CD14-positive monocyte (primary cell): Measurements from ENCODE around the gene FOXN1. TPM values are rescaled to one million over a fixed set of nuclear protein-coding genes. Genes with fewer than 3 reads are reported as not detected.

Source experiments
- DNase-seq, 3 donors: peaks; one replicate each; pipeline ENCODE4 v3.0.0-alpha.2; 2011 to 2022
- H2AFZ ChIP-seq: 2 replicates; pipeline ENCODE4 v1.6.0; 2012; ENCODE audit warnings: mild to moderate bottlenecking, low read depth, low read length, inconsistent platforms; ENCODE audit not compliant: insufficient read depth, poor library complexity, severe bottlenecking
- H3K27ac ChIP-seq, 2 donors: 1 replicate in 1 of 2; 2 replicates in 1 of 2; pipeline ENCODE4 v1.5.1; 2012 to 2013; ENCODE audit warnings: low read length in 2 of 2, control low read depth in 1 of 2, inconsistent platforms in 1 of 2, low read depth in 1 of 2, mild to moderate bottlenecking in 1 of 2
- H3K27me3 ChIP-seq, 2 donors: one replicate each; pipeline versions ENCODE4 v1.6.0 to v1.6.1; 2011 to 2013; ENCODE audit warnings: low read length in 2 of 2; ENCODE audit not compliant: control insufficient read depth in 2 of 2, insufficient read depth in 2 of 2
- H3K36me3 ChIP-seq, 2 donors: replicated peaks in 1 of 2; 1 replicate in 1 of 2; 2 replicates in 1 of 2; pipeline versions ENCODE4 v1.5.1 to v1.6.1; 2012 to 2013; ENCODE audit warnings: low read length in 2 of 2, control low read depth in 1 of 2, inconsistent platforms in 1 of 2, mild to moderate bottlenecking in 1 of 2; ENCODE audit not compliant: insufficient read depth in 2 of 2, control insufficient read depth in 1 of 2
- H3K4me1 ChIP-seq, 2 donors: 1 replicate in 1 of 2; 2 replicates in 1 of 2; pipeline versions ENCODE4 v1.5.1 to v1.6.1; 2012 to 2013; ENCODE audit warnings: low read length in 2 of 2, control low read depth in 1 of 2, inconsistent platforms in 1 of 2, mild to moderate bottlenecking in 1 of 2, moderate library complexity in 1 of 2; ENCODE audit not compliant: insufficient read depth in 2 of 2, control insufficient read depth in 1 of 2
- H3K4me2 ChIP-seq: replicated peaks from 2 replicates; pipeline ENCODE3; 2012; ENCODE audit warnings: low read length, moderate library complexity, mild to moderate bottlenecking; ENCODE audit not compliant: poor library complexity, severe bottlenecking; ENCODE audit errors: extremely low read depth
- H3K4me3 ChIP-seq, 3 experiments: fragments of 200-600 bp in 1 of 3; sonication (generic) in 1 of 3; replicated peaks in 1 of 3; 1 replicate in 2 of 3; 2 replicates in 1 of 3; pipeline ENCODE4 v1.5.1; 2011 to 2013; ENCODE audit warnings: low read length in 3 of 3, mild to moderate bottlenecking in 3 of 3, control low read depth in 2 of 3, low read depth in 2 of 3, inconsistent platforms in 1 of 3, moderate library complexity in 1 of 3
- H3K79me2 ChIP-seq: 2 replicates; pipeline ENCODE4 v1.6.0; 2012; ENCODE audit warnings: mild to moderate bottlenecking, control low read depth, inconsistent platforms, low read length, moderate library complexity; ENCODE audit not compliant: insufficient read depth
- H3K9ac ChIP-seq: 2 replicates; pipeline ENCODE4 v1.6.0; 2017; ENCODE audit warnings: low read length, mild to moderate bottlenecking; ENCODE audit not compliant: insufficient read depth, poor library complexity, severe bottlenecking
- H3K9me3 ChIP-seq, 2 donors: replicated peaks in 1 of 2; 1 replicate in 1 of 2; 2 replicates in 1 of 2; pipeline versions ENCODE4 v1.5.1 to v1.6.1; 2012 to 2013; ENCODE audit warnings: low read length in 2 of 2, control low read depth in 1 of 2; ENCODE audit not compliant: control insufficient read depth in 1 of 2, insufficient read depth in 1 of 2
- H4K20me1 ChIP-seq: 2 replicates; pipeline ENCODE4 v1.6.0; 2012; ENCODE audit warnings: mild to moderate bottlenecking, low read length, control low read depth, moderate library complexity; ENCODE audit not compliant: insufficient read depth
- H3K27ac Mint-ChIP-seq, 7 donors: one replicate each; pipeline ENCODE4 v1.8.0; 2020; ENCODE audit warnings: mild to moderate bottlenecking in 7 of 7, mixed read lengths in 7 of 7, moderate library complexity in 6 of 7, inconsistent platforms in 2 of 7
- H3K27me3 Mint-ChIP-seq, 3 donors: one replicate each; pipeline ENCODE4 v1.8.0; 2021 to 2022; ENCODE audit warnings: low read depth in 3 of 3, mild to moderate bottlenecking in 3 of 3, mixed read lengths in 3 of 3, moderate library complexity in 3 of 3, inconsistent platforms in 1 of 3
- H3K36me3 Mint-ChIP-seq, 2 donors: one replicate each; pipeline ENCODE4 v1.8.0; 2020; ENCODE audit warnings: mixed read lengths in 2 of 2, inconsistent platforms in 1 of 2, mild to moderate bottlenecking in 1 of 2
- H3K4me1 Mint-ChIP-seq: one replicate; pipeline ENCODE4 v1.8.0; 2020; ENCODE audit warnings: mild to moderate bottlenecking, mixed read lengths
- H3K4me3 Mint-ChIP-seq, 2 donors: one replicate each; pipeline ENCODE4 v1.8.0; 2020; ENCODE audit warnings: mild to moderate bottlenecking in 2 of 2, mixed read lengths in 2 of 2, moderate library complexity in 1 of 2
- H3K9me3 Mint-ChIP-seq, 7 donors: one replicate each; pipeline ENCODE4 v1.8.0; 2020 to 2022; ENCODE audit warnings: mixed read lengths in 7 of 7, mild to moderate bottlenecking in 6 of 7, moderate library complexity in 6 of 7, inconsistent platforms in 2 of 7
- WGBS: methylation state at CpG from one replicate; pipeline ENCODE4 v1.1.5; 2013; ENCODE audit warnings: missing lambda C conversion rate; ENCODE audit not compliant: insufficient coverage; 5-methylcytosine and 5-hydroxymethylcytosine counted together
- intact Hi-C, 2 donors: fragments of 100-400 bp; cut with micrococcal nuclease; formaldehyde crosslinking; loops; one replicate each; pipeline versions ENCODE4 v1.15.0 to v1.15.1; 2023
- polyA plus RNA-seq, 3 donors: library from polyadenylated mRNA; depleted of rRNA in 1 of 3; unstranded in 2 of 3; stranded (reverse) in 1 of 3; fragments of 300-500 nt in 2 of 3; fragments of >200 nt in 1 of 3; fragmentation: Illumina TruSeq in 2 of 3; gene quantifications; 1 replicate in 2 of 3; 2 replicates in 1 of 3; pipeline ENCODE4 v1.2.3, GENCODE V29; 2012 to 2021
- TF ChIP-seq, protein P1 (sequence below): fragments of 200-600 bp; IDR thresholded peaks from one replicate; pipeline ENCODE4 v1.8.0; 2022; ENCODE audit warnings: antibody characterized with exemption, mild to moderate bottlenecking

Gene FOXN1
- polyA plus RNA-seq, 3 donors = not detected

DNA sequence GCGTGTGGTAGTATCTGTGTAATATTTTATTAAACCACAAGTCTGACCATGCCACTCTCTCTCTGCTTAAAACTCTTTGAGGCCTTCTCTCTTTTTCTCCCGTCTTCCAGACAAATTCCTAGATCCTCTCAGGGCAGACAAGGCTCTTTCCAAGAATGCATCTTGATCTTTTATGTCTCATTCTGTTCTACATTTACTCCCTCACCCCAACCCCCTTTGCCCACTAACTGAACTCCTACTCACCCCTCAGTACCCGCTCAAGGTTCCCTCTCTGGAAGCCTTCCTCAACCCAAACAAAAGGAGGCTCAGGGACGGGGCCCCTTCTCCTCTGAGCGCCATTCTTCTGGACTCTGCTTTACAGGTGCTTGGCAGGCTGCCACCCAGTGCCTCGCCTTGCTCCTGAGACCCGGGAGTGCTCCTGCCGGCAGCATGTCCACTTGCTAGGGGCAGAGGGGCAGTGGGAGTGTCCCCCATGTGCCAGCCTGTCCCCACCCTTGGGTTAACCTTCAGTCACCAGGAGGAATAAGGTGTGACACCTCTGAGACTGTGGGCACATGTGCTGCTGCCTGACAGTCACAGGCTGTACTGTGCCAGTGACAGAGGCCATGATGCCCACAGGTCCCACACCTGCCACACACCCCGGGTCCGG lies 23.5 kb upstream of the FOXN1 start:
- 97% methylated on average over 7 of the region's 10 CpGs for WGBS
- H3K4me1 Mint-ChIP-seq = peaks cover 31% of the 10 kb centered on the region
- no peaks in the 10 kb centered on the region for H3K27me3 ChIP-seq

DNA sequence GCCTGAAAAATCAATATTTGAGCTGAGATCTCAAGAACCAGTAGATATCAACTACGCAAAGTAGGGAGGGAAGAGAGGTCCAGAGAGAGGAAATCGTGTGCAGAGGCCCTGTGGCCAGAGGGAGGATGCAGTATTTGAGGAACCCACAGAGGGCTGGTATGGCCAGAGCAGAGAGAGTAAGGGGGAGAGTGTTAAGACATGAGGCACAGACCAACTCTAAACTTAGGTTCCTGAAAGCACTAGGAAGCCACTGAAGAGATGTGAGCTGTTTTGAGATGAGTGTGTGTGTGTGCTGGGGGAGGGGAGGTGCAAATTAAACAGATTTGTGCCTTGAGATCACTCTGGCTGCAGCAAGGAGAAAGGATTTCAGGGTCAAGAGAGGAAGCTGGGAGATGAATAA lies 21.9 kb upstream of the FOXN1 start:
- WGBS = 0% methylated on average over 1 of the region's 2 CpGs
- Mint-ChIP-seq H3K4me3 (peak overlapping the region in 1 of 2 donors; percentile 53), H3K36me3 (no peaks in the 10 kb centered on the region), H3K27me3 (peaks cover 0 to 3% (median 0%) of the 10 kb centered on the region in 3 donors), H3K4me1 (peaks cover 19% of the 10 kb centered on the region), H3K27ac (peak overlapping the region in 1 of 7 donors; percentile 16), H3K9me3 (no peaks in the 10 kb centered on the region)
- intact Hi-C loops = no loop called here
- Histone ChIP-seq H3K9me3 (no peaks in the 10 kb centered on the region), H3K4me3 (no peak overlapping the region), H3K79me2 (no peaks in the 10 kb centered on the region), H3K36me3 (no peaks in the 10 kb centered on the region), H3K4me1 (peaks cover 14 to 19% of the 10 kb centered on the region in 2 donors), H3K4me2 (no peak overlapping the region), H3K27me3 (no peaks in the 10 kb centered on the region), H3K9ac (no peak overlapping the region), H2AFZ (no peak overlapping the region), H4K20me1 (no peaks in the 10 kb centered on the region), H3K27ac (no peak overlapping the region)
- TF ChIP-seq, protein P1, sequence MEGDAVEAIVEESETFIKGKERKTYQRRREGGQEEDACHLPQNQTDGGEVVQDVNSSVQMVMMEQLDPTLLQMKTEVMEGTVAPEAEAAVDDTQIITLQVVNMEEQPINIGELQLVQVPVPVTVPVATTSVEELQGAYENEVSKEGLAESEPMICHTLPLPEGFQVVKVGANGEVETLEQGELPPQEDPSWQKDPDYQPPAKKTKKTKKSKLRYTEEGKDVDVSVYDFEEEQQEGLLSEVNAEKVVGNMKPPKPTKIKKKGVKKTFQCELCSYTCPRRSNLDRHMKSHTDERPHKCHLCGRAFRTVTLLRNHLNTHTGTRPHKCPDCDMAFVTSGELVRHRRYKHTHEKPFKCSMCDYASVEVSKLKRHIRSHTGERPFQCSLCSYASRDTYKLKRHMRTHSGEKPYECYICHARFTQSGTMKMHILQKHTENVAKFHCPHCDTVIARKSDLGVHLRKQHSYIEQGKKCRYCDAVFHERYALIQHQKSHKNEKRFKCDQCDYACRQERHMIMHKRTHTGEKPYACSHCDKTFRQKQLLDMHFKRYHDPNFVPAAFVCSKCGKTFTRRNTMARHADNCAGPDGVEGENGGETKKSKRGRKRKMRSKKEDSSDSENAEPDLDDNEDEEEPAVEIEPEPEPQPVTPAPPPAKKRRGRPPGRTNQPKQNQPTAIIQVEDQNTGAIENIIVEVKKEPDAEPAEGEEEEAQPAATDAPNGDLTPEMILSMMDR = no peak
- no peak for DNase-seq

More for the DNA sequence above, 23.5 kb upstream of the FOXN1 start:
- no peak overlapping the region for H3K27ac ChIP-seq
- no peak overlapping the region for H3K9ac ChIP-seq
- no peaks in the 10 kb centered on the region for H3K79me2 ChIP-seq
- DNase-seq = no peak
- H3K9me3 ChIP-seq = no peaks in the 10 kb centered on the region
- no peak overlapping the region for H3K4me2 ChIP-seq
- no peak overlapping the region for H2AFZ ChIP-seq
- no peak overlapping the region for H3K4me3 ChIP-seq
- H3K36me3 ChIP-seq = no peaks in the 10 kb centered on the region
- peak overlapping the region in 2 of 7 donors; percentile 1 to 31 for H3K27ac Mint-ChIP-seq
- no peaks in the 10 kb centered on the region for H4K20me1 ChIP-seq
- peaks cover 20 to 28% of the 10 kb centered on the region in 2 donors for H3K4me1 ChIP-seq
- H3K9me3 Mint-ChIP-seq = no peaks in the 10 kb centered on the region
- H3K27me3 Mint-ChIP-seq = peaks cover 0 to 3% (median 0%) of the 10 kb centered on the region in 3 donors
- TF ChIP-seq, protein P1 = no peak
- H3K36me3 Mint-ChIP-seq = no peaks in the 10 kb centered on the region
- no peak overlapping the region for H3K4me3 Mint-ChIP-seq
- intact Hi-C loops = no loop called here
